CD4-positive, alpha-beta T cell treated with Interleukin-4 for 1 hour (primary cell): ENCODE results near the gene GMPPB.
"Not testable (repeated sequence)": the region's sequence is repeated elsewhere in the genome, so short reads cannot be mapped to it uniquely, and the experiment has no call there.

Source experiments
- DNase-seq, 2 donors: peaks; one replicate each; pipeline ENCODE4 v3.0.0-alpha.2; 2020 to 2022

Gene GMPPB

GRCh38 chr3:49689046-49689907 lies 34.5 kb downstream of the GMPPB start, which contains the start of the genes MST1 and RNF123:
Gene MST1 (minus strand): TSS chr3:49689474. CDS start chr3:49688691, 783 bp downstream.
Gene RNF123 (plus strand): TSS chr3:49689557. CDS start chr3:49691166, 1,609 bp downstream.
- DNase-seq: peak; percentile 91 to 93

- DNase-seq: not testable (repeated sequence)
Measured at GRCh38 chr3:49688338-49689045, 35.3 kb downstream of the GMPPB start.

- not testable (repeated sequence) for DNase-seq
Measured at GRCh38 chr3:49687424-49687795, 36.3 kb downstream of the GMPPB start.

GRCh38 chr3:49686769-49687423 lies 36.9 kb downstream of the GMPPB start:
- peak; percentile 30 to 49 for DNase-seq

GRCh38 chr3:49686346-49686745 lies 37.4 kb downstream of the GMPPB start:
- peak; percentile 31 to 46 for DNase-seq

- DNase-seq: not testable (repeated sequence)
Measured at GRCh38 chr3:49685846-49686245, 37.9 kb downstream of the GMPPB start.

GRCh38 chr3:49685103-49685502 lies 38.6 kb downstream of the GMPPB start:
- not testable (repeated sequence) for DNase-seq

GRCh38 chr3:49684453-49684852 lies 39.3 kb downstream of the GMPPB start:
- not testable (repeated sequence) for DNase-seq

GRCh38 chr3:49683162-49683561 lies 40.6 kb downstream of the GMPPB start:
- no peak for DNase-seq

- DNase-seq: no peak
Measured at GRCh38 chr3:49681543-49681942, 42.2 kb downstream of the GMPPB start.

GRCh38 chr3:49681232-49681522 lies 42.6 kb downstream of the GMPPB start:
- DNase-seq: no peak

- no peak for DNase-seq
Measured at GRCh38 chr3:49680493-49681231, 43.1 kb downstream of the GMPPB start.

- no peak for DNase-seq
Measured at GRCh38 chr3:49675912-49676311, 47.8 kb downstream of the GMPPB start.

GRCh38 chr3:49674497-49674983 lies 49.2 kb downstream of the GMPPB start:
- peak in 1 of 2 donors; percentile 17 for DNase-seq

- peak; percentile 97 for DNase-seq
Measured at GRCh38 chr3:49673715-49674496, 49.8 kb downstream of the GMPPB start, which contains the start of gene APEH. Gene APEH (plus strand): TSS chr3:49674351. CDS start chr3:49674402, 51 bp downstream.

GRCh38 chr3:49673121-49673714 lies 50.5 kb downstream of the GMPPB start:
- DNase-seq: no peak

- peak; percentile 67 to 80 for DNase-seq
Measured at GRCh38 chr3:49671291-49672288, 52.2 kb downstream of the GMPPB start.

GRCh38 chr3:49670940-49671290 lies 52.8 kb downstream of the GMPPB start:
- DNase-seq: no peak
